Mucosa of descending colon (tissue), 3 donors: ENCODE measurements around the gene TMEM130. TPM values are rescaled to one million over a fixed set of nuclear protein-coding genes. Genes with fewer than 3 reads are reported as not detected.

Experiments
- ATAC-seq: fragments of 200-7000 bp; cut with Tn5 transposase; one replicate; pipeline ENCODE4 v1.9.1; 2020; ENCODE audit warnings: mild to moderate bottlenecking, moderate library complexity
- DNase-seq, 3 donors: peaks; one replicate each; pipeline ENCODE4 v3.0.0-alpha.2; 2020
- H3K36me3 ChIP-seq: fragments of 200-600 bp; one replicate; pipeline ENCODE4 v1.8.0; 2021; ENCODE audit warnings: low read depth, mild to moderate bottlenecking
- H3K4me1 ChIP-seq: fragments of 200-600 bp; one replicate; pipeline ENCODE4 v1.8.0; 2021; ENCODE audit warnings: low read depth, mild to moderate bottlenecking
- H3K4me3 ChIP-seq: fragments of 200-600 bp; one replicate; pipeline ENCODE4 v1.8.0; 2021; ENCODE audit warnings: mild to moderate bottlenecking
- H3K9me3 ChIP-seq: fragments of 200-600 bp; one replicate; pipeline ENCODE4 v1.8.0; 2021; ENCODE audit warnings: mild to moderate bottlenecking
- intact Hi-C, 2 donors: fragments of 100-400 bp; cut with DNase I in 1 of 2; cut with micrococcal nuclease in 1 of 2; formaldehyde crosslinking; loops; one replicate each; pipeline versions ENCODE4 v1.11.0 to v1.11.1; 2022; cut with DNase I, micrococcal nuclease
- total RNA-seq, 3 donors: library from RNA; stranded (reverse); fragmentation: NEBNext Ultra II Directional in 2 of 3; extraction: Animal tissue kit (Norgen Biotek cat#: 25700) in 2 of 3; gene quantifications; one replicate each; pipeline versions ENCODE4 v1.2.1 to v1.2.4, GENCODE V29; 2021 to 2023
- TF ChIP-seq, protein P1 (sequence below): fragments of 200-600 bp; IDR thresholded peaks from one replicate; pipeline ENCODE4 v1.8.0; 2022; ENCODE audit warnings: antibody characterized with exemption, mild to moderate bottlenecking
- donor health status: DM: no; HTN: no; CAD: no; lungs with moderate emphysema.
- donor health status: DM: no; HTN: no; CAD: no.
- donor health status: DM: no; HTN: yes; CAD: no.

The TMEM130 gene
- total RNA-seq, 3 donors from 2014 or later = 0.22 to 5.4 (median 0.38) TPM

DNA sequence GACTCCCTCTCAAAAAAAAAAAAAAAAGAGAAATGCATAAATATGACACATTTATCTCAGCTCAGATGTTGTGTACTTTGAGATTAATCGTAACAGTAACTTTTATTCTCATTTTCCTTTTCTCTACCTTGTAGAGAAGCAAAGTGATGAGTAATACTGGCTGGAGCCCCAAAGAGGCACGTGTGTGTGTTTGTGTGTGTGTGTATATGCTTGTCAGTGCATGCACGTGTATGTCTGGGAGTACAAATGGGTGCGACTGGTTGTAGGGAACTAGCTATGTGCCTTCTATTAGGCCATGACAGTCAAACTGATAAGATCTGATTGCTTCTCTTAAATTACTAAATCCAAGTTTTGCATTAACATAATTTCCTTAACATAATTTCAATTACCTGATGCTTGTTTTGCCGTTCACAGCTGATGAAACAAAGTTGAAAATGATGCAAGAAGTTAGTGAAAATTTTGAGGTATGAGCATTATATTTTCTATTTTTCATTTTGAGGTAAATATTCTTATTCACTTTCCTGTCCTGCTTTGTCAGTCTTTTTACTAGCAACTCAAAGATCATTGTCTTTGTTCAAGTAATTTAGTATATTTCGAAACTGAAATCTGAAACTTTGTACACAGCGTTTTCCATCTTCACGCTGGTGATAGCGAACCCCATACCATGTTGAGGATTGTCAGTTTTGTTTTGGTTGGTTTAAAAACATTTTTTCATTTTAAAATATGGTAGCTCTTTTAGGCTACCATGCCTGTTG is 11.9 kb upstream of the TMEM130 start:
- TF ChIP-seq, protein P1, sequence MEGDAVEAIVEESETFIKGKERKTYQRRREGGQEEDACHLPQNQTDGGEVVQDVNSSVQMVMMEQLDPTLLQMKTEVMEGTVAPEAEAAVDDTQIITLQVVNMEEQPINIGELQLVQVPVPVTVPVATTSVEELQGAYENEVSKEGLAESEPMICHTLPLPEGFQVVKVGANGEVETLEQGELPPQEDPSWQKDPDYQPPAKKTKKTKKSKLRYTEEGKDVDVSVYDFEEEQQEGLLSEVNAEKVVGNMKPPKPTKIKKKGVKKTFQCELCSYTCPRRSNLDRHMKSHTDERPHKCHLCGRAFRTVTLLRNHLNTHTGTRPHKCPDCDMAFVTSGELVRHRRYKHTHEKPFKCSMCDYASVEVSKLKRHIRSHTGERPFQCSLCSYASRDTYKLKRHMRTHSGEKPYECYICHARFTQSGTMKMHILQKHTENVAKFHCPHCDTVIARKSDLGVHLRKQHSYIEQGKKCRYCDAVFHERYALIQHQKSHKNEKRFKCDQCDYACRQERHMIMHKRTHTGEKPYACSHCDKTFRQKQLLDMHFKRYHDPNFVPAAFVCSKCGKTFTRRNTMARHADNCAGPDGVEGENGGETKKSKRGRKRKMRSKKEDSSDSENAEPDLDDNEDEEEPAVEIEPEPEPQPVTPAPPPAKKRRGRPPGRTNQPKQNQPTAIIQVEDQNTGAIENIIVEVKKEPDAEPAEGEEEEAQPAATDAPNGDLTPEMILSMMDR = no peak
- H3K9me3 ChIP-seq = no peaks in the 10 kb centered on the region
- DNase-seq (no peak), ATAC-seq (no peak)
- H3K36me3 ChIP-seq = peaks cover 4% of the 10 kb centered on the region
- H3K4me1 ChIP-seq = peaks cover 9% of the 10 kb centered on the region
- intact Hi-C loops = no loop called here
- H3K4me3 ChIP-seq = no peak overlapping the region

DNA sequence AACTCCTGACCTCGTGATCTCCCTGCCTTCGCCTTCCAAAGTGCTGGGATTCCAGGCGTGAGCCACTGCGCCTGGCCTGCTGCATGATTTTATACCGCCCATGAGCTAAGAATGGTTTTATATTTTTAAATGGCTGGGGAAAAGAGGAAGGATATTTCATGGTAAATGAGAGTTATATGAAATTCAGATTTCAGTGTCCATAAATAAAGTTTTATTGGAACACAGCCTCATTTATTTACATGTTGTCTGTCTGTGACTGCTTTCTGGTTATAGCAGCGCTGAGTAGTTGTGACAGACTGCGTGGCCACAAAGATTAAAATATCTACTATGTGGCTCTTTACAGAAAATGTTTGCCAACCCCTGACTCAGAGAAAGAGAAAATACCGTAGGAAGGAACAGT is 10.7 kb upstream of the TMEM130 start:
- H3K36me3 ChIP-seq = peaks cover 4% of the 10 kb centered on the region
- H3K4me1 ChIP-seq = peaks cover 9% of the 10 kb centered on the region
- H3K9me3 ChIP-seq = no peaks in the 10 kb centered on the region
- TF ChIP-seq, protein P1 = no peak
- intact Hi-C loops = no loop called here
- no peak for DNase-seq
- H3K4me3 ChIP-seq = no peak overlapping the region
- ATAC-seq = no peak

DNA sequence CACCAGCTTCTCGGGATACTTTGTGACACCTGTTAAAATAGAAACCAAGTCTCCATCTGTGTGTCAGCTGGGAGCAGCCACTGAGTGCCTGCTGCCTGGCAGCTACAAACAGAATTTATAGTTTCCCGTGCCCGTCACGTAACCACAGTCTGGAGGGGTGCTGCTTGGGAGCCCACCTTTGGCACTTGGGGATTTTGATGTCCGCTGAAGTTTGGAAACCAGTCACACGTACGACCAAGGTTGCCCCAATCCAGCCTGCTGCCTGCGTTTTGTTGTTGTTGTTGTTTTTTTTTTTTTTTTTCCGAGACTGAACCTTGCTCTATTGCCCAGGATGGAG is 10.1 kb upstream of the TMEM130 start:
- H3K4me1 ChIP-seq = peaks cover 9% of the 10 kb centered on the region
- H3K9me3 ChIP-seq = no peaks in the 10 kb centered on the region
- DNase-seq = no peak
- TF ChIP-seq, protein P1 = no peak
- ATAC-seq = no peak
- peaks cover 4% of the 10 kb centered on the region for H3K36me3 ChIP-seq
- intact Hi-C loops = no loop called here
- H3K4me3 ChIP-seq = no peak overlapping the region

DNA sequence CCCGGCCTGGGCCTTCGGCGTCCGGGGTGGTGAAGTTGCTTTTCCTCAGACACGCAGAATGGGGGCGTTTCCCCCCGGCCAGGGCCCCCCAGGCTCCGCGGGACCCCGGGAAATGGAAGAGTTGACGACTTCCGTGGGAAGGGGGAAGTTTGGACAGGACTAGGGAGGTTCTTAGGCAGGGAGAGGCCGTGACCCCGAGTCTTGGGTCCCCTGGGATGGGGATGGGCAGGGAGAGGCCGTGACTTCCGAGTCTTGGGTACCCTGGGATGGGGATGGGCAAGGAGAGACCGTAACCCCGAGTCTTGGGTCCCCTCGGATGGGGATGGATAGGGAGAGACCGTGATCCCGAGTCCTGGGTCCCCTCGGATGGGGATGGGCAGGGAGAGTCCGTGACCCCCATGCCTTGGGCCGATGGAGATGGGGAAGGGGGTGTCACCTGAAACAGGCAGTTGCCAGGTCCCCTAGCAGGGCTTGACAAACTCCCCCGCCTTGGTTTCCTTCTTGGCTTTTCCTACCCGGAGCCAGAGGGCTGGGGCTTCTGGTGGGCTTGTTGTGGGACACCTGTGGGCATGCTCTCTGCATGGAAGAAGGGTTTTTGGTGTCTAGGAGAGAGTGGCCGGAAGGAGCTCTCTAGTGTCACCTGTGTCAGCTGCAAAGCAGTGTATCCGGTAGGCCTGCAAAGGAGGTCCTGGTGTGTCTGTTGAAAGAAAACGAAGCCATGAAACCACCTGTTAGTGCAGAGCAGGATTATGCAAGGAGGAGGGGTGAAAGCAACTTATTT is 9.6 kb upstream of the TMEM130 start:
- Histone ChIP-seq H3K4me1 (peaks cover 9% of the 10 kb centered on the region), H3K9me3 (no peaks in the 10 kb centered on the region), H3K36me3 (peaks cover 4% of the 10 kb centered on the region), H3K4me3 (peak overlapping the region; percentile 99)
- ATAC-seq = peak; percentile 84
- intact Hi-C loops = no loop called here
- TF ChIP-seq, protein P1 = no peak
- peak in 2 of 3 donors; percentile 60 to 66 for DNase-seq

DNA sequence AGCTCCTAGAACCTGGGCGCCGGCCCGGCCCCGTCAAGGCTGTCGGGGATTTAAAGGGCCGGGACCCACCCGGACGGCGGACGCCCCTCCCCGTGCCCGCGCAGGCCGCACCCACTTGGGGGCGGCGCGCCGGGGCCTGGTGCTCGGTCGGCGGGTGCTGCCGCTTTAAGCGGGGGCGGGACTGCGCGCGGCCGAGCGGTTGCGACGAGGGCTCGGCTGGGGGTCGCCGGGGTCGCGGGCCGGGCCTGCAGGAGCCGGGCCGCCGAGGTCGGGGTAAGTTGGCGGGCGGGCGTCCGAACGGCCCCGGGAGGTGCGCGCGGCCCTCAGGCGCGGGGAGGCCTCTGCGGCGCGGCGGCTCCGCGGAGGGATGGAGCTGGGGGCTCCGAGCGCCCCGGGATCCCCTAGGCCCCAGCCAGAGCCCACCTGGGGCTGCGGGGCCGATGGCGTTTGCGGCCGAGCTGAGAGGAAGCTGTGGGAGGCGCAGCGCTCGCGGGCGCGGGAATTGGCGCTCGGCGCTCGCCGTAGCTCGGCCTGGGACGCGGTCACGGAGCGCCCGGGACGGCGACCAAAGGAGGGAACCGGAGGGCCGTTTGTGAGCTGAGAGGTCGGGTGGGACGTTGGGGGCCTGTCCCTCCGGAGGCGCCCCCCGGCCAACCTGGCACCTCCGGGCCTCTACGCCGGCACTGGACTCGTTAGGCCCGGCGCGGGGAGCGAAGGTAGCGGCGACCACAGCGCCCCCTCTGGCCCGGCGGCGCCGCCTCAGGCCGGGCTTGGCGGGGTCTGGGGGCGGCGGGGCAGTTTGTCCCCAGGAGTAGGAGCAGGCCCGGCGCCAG is 8.8 kb upstream of the TMEM130 start, which contains the start of gene TRRAP:
TSS of gene TRRAP (plus strand) at position 168 of the 833 bp plus-strand sequence. CDS start 2,619 bp downstream, outside the sequence.
- TF ChIP-seq, protein P1 = peak; percentile 97
- intact Hi-C loops = no loop called here
- peak; percentile 73 to 82 (median 82) for DNase-seq
- peaks cover 4% of the 10 kb centered on the region for H3K36me3 ChIP-seq
- H3K4me1 ChIP-seq = peaks cover 9% of the 10 kb centered on the region
- no peaks in the 10 kb centered on the region for H3K9me3 ChIP-seq
- peak; percentile 88 for ATAC-seq
- H3K4me3 ChIP-seq = peak within 1 kb of the TSS; percentile 99
